Panc1 (cell line): ENCODE results near the gene CNKSR3.
A peak's percentile ranks its signal among the peaks of the same experiment; 100 is the strongest.

Experiments
- CTCF ChIP-seq: fragments of 450-650 bp; IDR thresholded peaks from 2 replicates; pipeline ENCODE4 v1.5.1; 2017; ENCODE audit warnings: mild to moderate bottlenecking
- POLR2AphosphoS5 ChIP-seq: IDR thresholded peaks from 2 replicates; pipeline ENCODE4 v1.6.1; 2012; ENCODE audit warnings: mild to moderate bottlenecking, low read depth, low read length, moderate library complexity
- REST ChIP-seq, 2 experiments: IDR thresholded peaks; 2 replicates each; pipeline ENCODE4 v1.6.1; 2011 to 2012; ENCODE audit warnings: low read depth in 2 of 2, control low read depth in 1 of 2, low read length in 1 of 2, mild to moderate bottlenecking in 1 of 2, moderate library complexity in 1 of 2; ENCODE audit not compliant: insufficient read depth in 1 of 2

- TF ChIP-seq POLR2AphosphoS5, result no peak
- TF ChIP-seq CTCF, result peak; percentile 74
- no peak for TF ChIP-seq REST (IDR thresholded peaks at IDR 0.05; ENCODE audit: insufficient read depth in 1 of 2, low read depth in 2 of 2, low read length in 1 of 2)
Observed at GRCh38 chr6:154500769-154501577, 9.5 kb downstream of the CNKSR3 start.
